Measurements from ENCODE around the gene TSEN54.

The TSEN54 gene

DNA sequence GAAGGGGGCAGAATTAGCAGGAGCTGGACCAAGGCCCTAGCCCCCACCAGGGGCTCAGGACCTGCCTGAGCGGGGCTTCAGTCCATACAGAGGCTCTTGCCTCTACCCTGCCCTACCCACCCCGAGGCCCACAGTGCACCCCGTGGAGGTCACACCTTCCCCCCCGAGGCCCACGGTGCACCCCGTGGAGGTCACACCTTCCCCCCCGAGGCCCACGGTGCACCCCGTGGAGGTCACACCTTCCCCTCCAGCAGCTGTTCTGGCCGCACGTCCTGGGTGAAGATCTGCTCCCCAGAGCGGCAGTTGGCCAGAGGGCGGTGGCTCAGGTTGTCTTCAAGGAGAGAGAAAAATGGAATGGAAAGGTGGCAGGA lies 12.4 kb upstream of the TSEN54 start:
- no peaks in the 10 kb centered on the region for H3K9me3 ChIP-seq (ENCODE audit: control insufficient read depth, low read length)
- H3K4me3 ChIP-seq (ENCODE audit: insufficient read depth, low read depth, low read length): no peak overlapping the region
- 92 to 94% methylated on average over 13 of the region's 13 CpGs for WGBS, 2 experiments
- H3K27me3 ChIP-seq (ENCODE audit: control insufficient read depth, insufficient read depth, low read length, poor library complexity, severe bottlenecking): no peaks in the 10 kb centered on the region
- H3K36me3 ChIP-seq (ENCODE audit: control insufficient read depth, insufficient read depth, low read length): peaks cover 5% of the 10 kb centered on the region
- H3K4me1 ChIP-seq (ENCODE audit: control insufficient read depth, insufficient read depth, low read length): no peaks in the 10 kb centered on the region
- H3K27ac ChIP-seq (ENCODE audit: insufficient read depth, low read depth, low read length, poor library complexity, severe bottlenecking): no peak overlapping the region

DNA sequence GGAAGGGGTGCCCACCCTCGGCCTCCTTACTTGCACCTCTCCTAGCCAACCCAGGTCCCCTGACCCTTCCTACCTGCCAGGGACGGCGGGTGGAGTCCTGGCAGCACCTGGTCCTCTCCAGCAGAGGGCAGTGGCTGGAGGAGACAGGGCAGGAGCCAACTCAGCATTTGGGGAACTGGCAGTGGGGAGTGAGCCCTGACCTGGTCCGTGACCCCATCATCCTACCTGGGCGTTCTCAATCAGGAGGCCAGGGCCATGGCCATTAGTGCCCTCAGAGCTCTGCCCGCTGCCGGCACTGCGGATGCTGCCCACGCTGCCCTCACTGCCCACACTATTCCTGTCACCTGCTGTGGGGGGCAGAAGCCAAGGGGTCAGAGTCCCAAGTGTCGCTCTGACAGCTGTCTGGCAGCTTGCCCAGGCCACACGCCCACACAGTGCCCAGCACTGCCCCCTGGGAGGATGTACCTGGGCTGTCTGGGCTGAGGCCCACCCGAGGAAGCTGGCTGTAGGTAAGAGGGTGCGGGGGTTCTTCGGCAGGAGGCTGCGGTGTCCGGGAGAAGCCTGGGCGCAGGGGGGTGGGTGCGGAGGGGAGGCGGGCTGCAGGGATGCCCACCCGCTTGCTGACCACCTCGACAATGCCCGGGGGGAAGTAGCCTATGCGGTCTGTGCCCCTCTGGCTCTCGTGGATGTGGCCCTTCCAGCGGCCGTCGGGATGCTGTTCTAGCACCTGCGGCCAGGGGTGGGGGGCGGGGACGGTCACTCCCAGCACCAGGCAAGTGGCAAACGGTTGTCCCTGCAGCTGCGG lies 11.8 kb upstream of the TSEN54 start:
- Histone ChIP-seq H3K27ac (ENCODE audit: insufficient read depth, low read depth, low read length, poor library complexity, severe bottlenecking) (no peak overlapping the region), H3K36me3 (ENCODE audit: control insufficient read depth, insufficient read depth, low read length) (no peaks in the 10 kb centered on the region), H3K9me3 (ENCODE audit: control insufficient read depth, low read length) (no peaks in the 10 kb centered on the region), H3K4me1 (ENCODE audit: control insufficient read depth, insufficient read depth, low read length) (no peaks in the 10 kb centered on the region), H3K4me3 (ENCODE audit: insufficient read depth, low read depth, low read length) (no peak overlapping the region), H3K27me3 (ENCODE audit: control insufficient read depth, insufficient read depth, low read length, poor library complexity, severe bottlenecking) (no peaks in the 10 kb centered on the region)
- WGBS, 2 experiments: 90 to 91% methylated on average over 32 of the region's 32 CpGs

DNA sequence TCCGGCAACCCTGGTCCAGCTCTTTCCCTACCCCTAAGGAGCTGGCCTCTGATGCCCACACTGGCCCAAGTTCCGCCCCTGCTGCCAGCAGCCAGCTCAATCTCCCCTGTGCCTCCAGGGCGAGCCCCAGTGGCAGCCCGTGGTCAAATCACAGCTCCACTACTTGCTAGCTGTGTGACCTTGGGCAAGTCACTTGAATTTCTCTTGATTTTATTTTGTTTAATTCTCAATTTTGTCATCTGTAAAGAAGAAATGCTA lies 11.2 kb upstream of the TSEN54 start:
- Histone ChIP-seq H3K4me3 (ENCODE audit: insufficient read depth, low read depth, low read length) (no peak overlapping the region), H3K9me3 (ENCODE audit: control insufficient read depth, low read length) (no peaks in the 10 kb centered on the region), H3K27me3 (ENCODE audit: control insufficient read depth, insufficient read depth, low read length, poor library complexity, severe bottlenecking) (no peaks in the 10 kb centered on the region), H3K4me1 (ENCODE audit: control insufficient read depth, insufficient read depth, low read length) (no peaks in the 10 kb centered on the region), H3K27ac (ENCODE audit: insufficient read depth, low read depth, low read length, poor library complexity, severe bottlenecking) (no peak overlapping the region), H3K36me3 (ENCODE audit: control insufficient read depth, insufficient read depth, low read length) (no peaks in the 10 kb centered on the region)
- 93 to 94% methylated on average over 4 of the region's 4 CpGs for WGBS, 2 experiments

DNA sequence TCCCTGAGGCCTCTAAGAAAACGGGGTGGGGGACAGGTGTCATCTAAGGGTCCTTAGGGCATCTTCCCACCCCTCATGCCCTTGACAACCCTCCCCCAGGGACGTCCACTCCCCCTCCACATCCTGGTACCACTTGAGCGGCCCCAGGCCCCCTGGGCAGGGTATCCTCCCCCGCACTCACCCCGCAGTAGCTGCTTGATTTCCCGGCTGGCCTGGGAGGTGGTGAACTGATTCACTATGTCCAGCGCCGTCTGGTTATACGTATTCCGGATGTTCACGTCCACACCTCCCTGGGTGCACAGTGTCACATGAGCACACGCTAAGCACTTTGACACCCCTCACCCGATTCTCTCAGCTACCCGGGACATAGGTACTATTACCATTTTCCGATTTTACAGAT lies 10.7 kb upstream of the TSEN54 start:
- H3K4me1 ChIP-seq (ENCODE audit: control insufficient read depth, insufficient read depth, low read length): no peaks in the 10 kb centered on the region
- WGBS, 2 experiments: 95 to 96% methylated on average over 15 of the region's 15 CpGs
- H3K4me3 ChIP-seq (ENCODE audit: insufficient read depth, low read depth, low read length): no peak overlapping the region
- no peak overlapping the region for H3K27ac ChIP-seq (ENCODE audit: insufficient read depth, low read depth, low read length, poor library complexity, severe bottlenecking)
- no peaks in the 10 kb centered on the region for H3K36me3 ChIP-seq (ENCODE audit: control insufficient read depth, insufficient read depth, low read length)
- H3K9me3 ChIP-seq (ENCODE audit: control insufficient read depth, low read length): no peaks in the 10 kb centered on the region
- H3K27me3 ChIP-seq (ENCODE audit: control insufficient read depth, insufficient read depth, low read length, poor library complexity, severe bottlenecking): no peaks in the 10 kb centered on the region

DNA sequence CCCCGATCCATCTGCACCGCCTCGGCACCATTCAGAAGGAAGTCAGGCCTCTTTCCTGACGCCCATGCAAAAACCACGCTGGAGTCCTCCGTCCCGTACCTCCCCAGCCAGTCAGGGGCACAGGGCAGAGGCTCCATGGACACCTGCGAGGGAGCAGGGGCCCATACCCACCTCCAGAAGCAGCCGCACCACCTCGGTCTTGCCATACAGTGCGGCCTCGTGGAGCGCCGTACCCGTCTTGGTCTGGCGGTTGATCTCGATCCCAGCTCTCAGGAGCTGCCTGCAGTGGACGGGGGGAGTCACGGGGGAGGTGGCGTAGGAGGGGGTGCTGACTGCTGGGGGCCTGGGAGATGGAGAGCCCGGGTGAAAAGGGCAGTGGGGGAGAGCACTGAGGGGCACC lies 10.2 kb upstream of the TSEN54 start:
- WGBS, 2 experiments: 95 to 96% methylated on average over 21 of the region's 21 CpGs
- H3K9me3 ChIP-seq (ENCODE audit: control insufficient read depth, low read length): no peaks in the 10 kb centered on the region
- H3K4me3 ChIP-seq (ENCODE audit: insufficient read depth, low read depth, low read length): no peak overlapping the region
- no peaks in the 10 kb centered on the region for H3K4me1 ChIP-seq (ENCODE audit: control insufficient read depth, insufficient read depth, low read length)
- no peaks in the 10 kb centered on the region for H3K36me3 ChIP-seq (ENCODE audit: control insufficient read depth, insufficient read depth, low read length)
- H3K27ac ChIP-seq (ENCODE audit: insufficient read depth, low read depth, low read length, poor library complexity, severe bottlenecking): no peak overlapping the region
- H3K27me3 ChIP-seq (ENCODE audit: control insufficient read depth, insufficient read depth, low read length, poor library complexity, severe bottlenecking): no peaks in the 10 kb centered on the region

DNA sequence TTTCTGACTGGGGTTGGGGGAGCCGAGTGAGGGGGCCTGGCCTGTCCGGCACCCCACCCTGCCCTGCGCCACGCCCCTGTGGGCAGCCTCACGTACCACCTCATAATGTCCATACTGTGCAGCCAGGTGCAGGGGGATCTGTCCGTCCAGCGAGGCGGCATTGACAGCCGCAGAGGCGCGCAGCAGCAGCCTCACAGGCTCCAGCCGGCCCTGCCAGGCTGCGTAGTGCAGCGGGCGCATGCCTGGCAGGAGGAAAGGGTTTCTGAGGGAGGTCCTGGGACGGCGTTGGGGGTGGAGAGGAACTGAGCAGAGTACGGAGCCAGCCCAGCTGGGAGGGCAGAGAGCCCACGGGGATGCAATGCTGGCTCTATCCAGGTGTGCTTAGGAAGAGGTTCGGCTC lies 9.4 kb upstream of the TSEN54 start:
- no peak overlapping the region for H3K27ac ChIP-seq (ENCODE audit: insufficient read depth, low read depth, low read length, poor library complexity, severe bottlenecking)
- no peak overlapping the region for H3K4me3 ChIP-seq (ENCODE audit: insufficient read depth, low read depth, low read length)
- no peaks in the 10 kb centered on the region for H3K36me3 ChIP-seq (ENCODE audit: control insufficient read depth, insufficient read depth, low read length)
- H3K4me1 ChIP-seq (ENCODE audit: control insufficient read depth, insufficient read depth, low read length): no peaks in the 10 kb centered on the region
- WGBS, 2 experiments: 95 to 96% methylated on average over 20 of the region's 20 CpGs
- H3K9me3 ChIP-seq (ENCODE audit: control insufficient read depth, low read length): no peaks in the 10 kb centered on the region
- H3K27me3 ChIP-seq (ENCODE audit: control insufficient read depth, insufficient read depth, low read length, poor library complexity, severe bottlenecking): no peaks in the 10 kb centered on the region

DNA sequence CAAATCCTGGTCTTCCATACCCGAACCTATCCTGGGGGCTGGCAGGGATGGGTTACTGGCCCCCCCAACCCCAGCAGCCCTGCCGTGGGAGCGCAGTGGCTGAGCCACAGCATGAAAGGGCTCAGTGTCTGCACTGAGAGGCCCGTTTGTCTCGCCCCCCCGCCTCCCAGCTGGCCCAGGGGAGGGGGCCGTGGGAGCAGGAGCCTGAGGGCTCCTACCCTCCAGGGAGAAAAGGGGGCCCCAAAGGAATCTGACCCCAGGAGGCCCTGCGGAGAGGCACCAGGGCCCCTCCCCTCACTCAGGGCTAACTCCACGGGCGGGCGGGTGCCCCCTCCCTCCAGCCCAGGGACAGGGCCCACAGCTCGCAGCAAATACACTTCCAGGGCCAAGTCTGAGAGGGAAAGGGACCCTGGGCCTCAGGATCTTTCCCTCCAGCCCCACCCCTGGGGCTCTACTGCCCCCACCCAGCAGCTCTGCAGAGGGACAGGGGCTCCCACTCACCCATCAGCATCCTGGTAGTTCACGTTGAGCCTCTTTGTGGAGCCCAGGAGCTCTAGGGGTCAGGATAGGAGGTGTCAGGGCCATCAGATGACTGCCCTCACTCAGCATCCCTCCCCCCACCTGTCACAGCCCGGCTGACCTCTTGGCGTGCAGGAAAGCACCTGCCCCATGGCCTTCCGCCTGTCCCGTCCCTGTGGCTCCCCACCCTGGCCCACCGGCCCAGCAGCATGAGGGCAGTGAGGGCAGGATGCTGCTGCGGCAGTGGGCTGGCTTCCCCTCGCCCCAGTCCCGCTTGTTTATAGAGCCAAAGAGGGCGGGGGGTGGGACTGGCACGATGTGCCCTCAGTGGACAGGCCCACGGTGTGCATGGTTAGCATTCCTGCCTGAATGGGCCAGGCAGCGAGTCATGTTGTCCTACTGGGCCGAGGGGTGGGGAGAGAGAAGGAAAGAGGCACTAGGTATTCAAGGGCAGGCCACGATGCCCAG lies 8.3 kb upstream of the TSEN54 start:
- Histone ChIP-seq H3K36me3 (ENCODE audit: control insufficient read depth, insufficient read depth, low read length) (no peaks in the 10 kb centered on the region), H3K4me3 (ENCODE audit: insufficient read depth, low read depth, low read length) (no peak overlapping the region), H3K27me3 (ENCODE audit: control insufficient read depth, insufficient read depth, low read length, poor library complexity, severe bottlenecking) (no peaks in the 10 kb centered on the region), H3K4me1 (ENCODE audit: control insufficient read depth, insufficient read depth, low read length) (no peaks in the 10 kb centered on the region), H3K27ac (ENCODE audit: insufficient read depth, low read depth, low read length, poor library complexity, severe bottlenecking) (no peak overlapping the region), H3K9me3 (ENCODE audit: control insufficient read depth, low read length) (no peaks in the 10 kb centered on the region)
- 84 to 88% methylated on average over 27 of the region's 27 CpGs for WGBS, 2 experiments

DNA sequence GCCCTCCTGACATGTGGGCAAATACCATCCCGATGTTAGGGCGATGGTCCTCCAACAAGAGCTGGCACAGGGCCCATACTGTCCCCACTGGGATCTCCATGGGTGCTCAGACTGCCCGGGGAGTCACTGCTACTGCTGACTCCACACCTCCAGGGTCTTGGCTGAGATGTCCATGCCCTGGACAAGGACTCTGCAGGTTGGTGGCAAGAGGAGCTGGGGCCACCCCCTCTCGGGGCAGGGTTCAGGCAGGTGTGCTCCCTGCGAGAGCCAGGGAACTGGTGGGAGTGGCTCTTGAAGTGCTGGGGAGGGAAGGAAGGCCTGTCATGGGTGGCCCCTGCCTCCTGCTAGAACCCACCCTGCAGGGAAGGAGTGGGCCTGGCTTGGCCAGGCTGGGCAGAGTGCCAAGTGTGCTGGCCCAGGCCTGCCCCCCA lies 7.4 kb upstream of the TSEN54 start:
- 90 to 93% methylated on average over 5 of the region's 5 CpGs for WGBS, 2 experiments
- Histone ChIP-seq H3K36me3 (ENCODE audit: control insufficient read depth, insufficient read depth, low read length) (no peaks in the 10 kb centered on the region), H3K27ac (ENCODE audit: insufficient read depth, low read depth, low read length, poor library complexity, severe bottlenecking) (no peak overlapping the region), H3K27me3 (ENCODE audit: control insufficient read depth, insufficient read depth, low read length, poor library complexity, severe bottlenecking) (no peaks in the 10 kb centered on the region), H3K4me3 (ENCODE audit: insufficient read depth, low read depth, low read length) (no peak overlapping the region), H3K9me3 (ENCODE audit: control insufficient read depth, low read length) (no peaks in the 10 kb centered on the region), H3K4me1 (ENCODE audit: control insufficient read depth, insufficient read depth, low read length) (no peaks in the 10 kb centered on the region)

DNA sequence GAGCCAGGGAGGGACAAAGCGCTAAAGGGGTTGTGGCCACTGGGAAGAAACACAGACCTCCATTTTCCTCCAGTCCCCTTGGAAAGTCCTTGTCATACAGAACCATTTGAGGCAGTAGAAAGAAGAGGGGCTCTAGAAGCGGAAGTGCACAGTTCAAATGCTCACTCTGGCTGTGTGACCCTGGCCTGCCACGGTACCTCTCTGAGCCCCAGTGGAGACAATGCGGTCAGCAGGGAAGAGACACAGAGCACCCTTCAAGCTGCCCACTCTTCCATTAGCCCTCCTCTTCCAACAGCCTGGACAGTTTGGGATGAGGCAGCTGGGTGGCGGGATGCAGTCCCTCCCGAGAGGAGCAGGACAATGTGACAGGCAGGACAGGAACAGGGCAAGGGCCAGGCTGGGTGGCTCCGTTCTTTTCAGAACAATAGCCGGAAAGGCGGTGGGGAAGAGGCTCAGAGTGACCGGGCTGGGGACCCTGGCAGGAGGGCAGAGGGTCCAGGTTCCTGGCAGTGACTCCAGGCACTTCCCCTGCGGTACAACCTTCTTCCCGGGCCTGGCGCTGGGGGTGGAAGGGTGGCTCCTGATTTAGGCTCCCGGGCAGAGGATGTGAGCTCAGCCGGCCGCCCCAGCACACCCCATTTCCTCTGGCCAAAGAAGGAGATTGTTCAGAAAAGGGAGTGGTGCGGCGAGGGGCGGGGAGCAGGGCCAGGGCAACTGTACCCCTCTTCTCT lies 6.6 kb upstream of the TSEN54 start:
- 90 to 91% methylated on average over 18 to 19 of the region's 19 CpGs for whole genome bisulfite sequencing, 2 experiments
- Histone ChIP-seq H3K36me3 (ENCODE audit: control insufficient read depth, insufficient read depth, low read length) (no peaks in the 10 kb centered on the region), H3K4me3 (ENCODE audit: insufficient read depth, low read depth, low read length) (no peak overlapping the region), H3K27ac (ENCODE audit: insufficient read depth, low read depth, low read length, poor library complexity, severe bottlenecking) (no peak overlapping the region), H3K27me3 (ENCODE audit: control insufficient read depth, insufficient read depth, low read length, poor library complexity, severe bottlenecking) (no peaks in the 10 kb centered on the region), H3K9me3 (ENCODE audit: control insufficient read depth, low read length) (no peaks in the 10 kb centered on the region), H3K4me1 (ENCODE audit: control insufficient read depth, insufficient read depth, low read length) (peaks cover 6% of the 10 kb centered on the region)

DNA sequence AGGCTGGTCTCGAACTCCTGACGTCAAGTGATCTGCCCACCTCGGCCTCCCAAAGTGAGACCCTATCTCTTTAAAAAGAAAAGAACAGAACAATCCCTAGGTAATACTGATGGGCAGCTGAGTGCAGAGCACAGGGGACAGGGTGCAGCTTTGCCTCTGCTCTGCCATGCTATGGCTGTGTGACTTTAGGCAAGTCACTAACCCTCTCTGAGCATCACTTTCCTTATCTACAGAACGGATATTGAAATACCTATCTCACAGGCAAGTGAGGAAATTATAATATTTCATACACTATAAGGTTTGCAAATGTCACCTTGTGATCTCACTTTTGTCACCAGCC lies 5.1 kb upstream of the TSEN54 start:
- Histone ChIP-seq H3K27me3 (ENCODE audit: control insufficient read depth, insufficient read depth, low read length, poor library complexity, severe bottlenecking) (no peaks in the 10 kb centered on the region), H3K4me3 (ENCODE audit: insufficient read depth, low read depth, low read length) (no peak overlapping the region), H3K36me3 (ENCODE audit: control insufficient read depth, insufficient read depth, low read length) (no peaks in the 10 kb centered on the region), H3K9me3 (ENCODE audit: control insufficient read depth, low read length) (no peaks in the 10 kb centered on the region), H3K27ac (ENCODE audit: insufficient read depth, low read depth, low read length, poor library complexity, severe bottlenecking) (no peak overlapping the region), H3K4me1 (ENCODE audit: control insufficient read depth, insufficient read depth, low read length) (peaks cover 6% of the 10 kb centered on the region)
- 95 to 98% methylated on average over 4 of the region's 4 CpGs for WGBS, 2 experiments
